H1 (cell line): Measurements from ENCODE around the gene SLC19A1. TPM values are rescaled to one million over a fixed set of nuclear protein-coding genes. Genes with fewer than 3 reads are reported as not detected.

Source experiments
- CTCF ChIA-PET: fragments of 300-600 bp; sonication (Branson Sonifier 250); formaldehyde crosslinking; loops from one replicate; lab custom pipeline; 2021; ENCODE audit not compliant: partially characterized antibody; lab: Charles Lee
- POLR2A ChIA-PET: fragments of 300-600 bp; sonication (Branson Sonifier 250); formaldehyde crosslinking; loops from one replicate; lab custom pipeline; 2021; ENCODE audit warnings: inconsistent platforms; ENCODE audit not compliant: partially characterized antibody; lab: Charles Lee
- DNase-seq, 2 experiments: peaks; one replicate each; pipeline versions ENCODE4 v3.0.0 to v3.0.0-alpha.2; 2010 to 2022; ENCODE audit warnings: low spot score in 2 of 2, low read depth in 1 of 2, mixed read lengths in 1 of 2
- FAIRE-seq: peaks from 2 replicates; lab custom pipeline; 2011; peaks lifted over from hg19 to GRCh38; lab: Jason Lieb, UNC
- H2AFZ ChIP-seq: 2 replicates; pipeline ENCODE4 v1.8.1; 2012; ENCODE audit warnings: low read length, inconsistent platforms
- H2AK5ac ChIP-seq: 2 replicates; pipeline ENCODE4 v1.6.1; 2013; ENCODE audit warnings: low read depth, low read length
- H2BK120ac ChIP-seq: replicated peaks from 2 replicates; pipeline ENCODE3; 2013; ENCODE audit warnings: low read depth, low read length, inconsistent platforms
- H2BK12ac ChIP-seq: 2 replicates; pipeline ENCODE4 v1.6.1; 2013; ENCODE audit warnings: low read depth, low read length
- H2BK15ac ChIP-seq: 2 replicates; pipeline ENCODE4 v1.6.1; 2013; ENCODE audit warnings: low read length
- H2BK20ac ChIP-seq: 2 replicates; pipeline ENCODE4 v1.6.1; 2013; ENCODE audit warnings: low read length
- H2BK5ac ChIP-seq: 2 replicates; pipeline ENCODE4 v1.6.1; 2013; ENCODE audit warnings: low read depth, low read length
- H3K14ac ChIP-seq: 2 replicates; pipeline ENCODE4 v1.6.1; 2013; ENCODE audit warnings: inconsistent platforms; ENCODE audit not compliant: insufficient read length
- H3K18ac ChIP-seq: 2 replicates; pipeline ENCODE4 v1.6.1; 2013; ENCODE audit warnings: low read length; ENCODE audit errors: extremely low read depth
- H3K23ac ChIP-seq: 2 replicates; pipeline ENCODE4 v1.6.1; 2013; ENCODE audit warnings: inconsistent platforms; ENCODE audit not compliant: insufficient read length
- H3K23me2 ChIP-seq: 2 replicates; pipeline ENCODE4 v1.6.1; 2013; ENCODE audit warnings: low read depth, low read length
- H3K27ac ChIP-seq: 2 replicates; pipeline ENCODE4 v1.6.1; 2011; ENCODE audit warnings: low read depth, low read length, inconsistent platforms
- H3K27me3 ChIP-seq, 4 experiments: replicated peaks in 1 of 4; 1 replicate in 1 of 4; 2 replicates in 3 of 4; pipeline versions ENCODE4 v1.6.1 to v1.8.1; 2011 to 2013; ENCODE audit warnings: low read length in 3 of 4, mild to moderate bottlenecking in 3 of 4, inconsistent platforms in 2 of 4, mixed read lengths in 2 of 4, moderate library complexity in 1 of 4; ENCODE audit not compliant: control insufficient read depth in 3 of 4, insufficient read depth in 3 of 4; ENCODE audit errors: extremely low read depth in 1 of 4
- H3K36me3 ChIP-seq, 4 experiments: 2 replicates each; pipeline versions ENCODE4 v1.6.1 to v1.8.1; 2011 to 2013; ENCODE audit warnings: mild to moderate bottlenecking in 4 of 4, low read length in 3 of 4, moderate library complexity in 2 of 4, control low read depth in 1 of 4, inconsistent platforms in 1 of 4; ENCODE audit not compliant: insufficient read depth in 4 of 4, control insufficient read depth in 2 of 4
- H3K4ac ChIP-seq: replicated peaks from 2 replicates; pipeline ENCODE3; 2013; ENCODE audit warnings: low read length, low read depth, mixed read lengths, inconsistent platforms; ENCODE audit not compliant: insufficient read length
- H3K4me1 ChIP-seq, 4 experiments: replicated peaks in 1 of 4; 1 replicate in 1 of 4; 2 replicates in 3 of 4; pipeline versions ENCODE4 v1.6.1 to v1.8.1; 2011 to 2013; ENCODE audit warnings: low read length in 3 of 4, inconsistent platforms in 2 of 4, mixed read lengths in 1 of 4; ENCODE audit not compliant: insufficient read depth in 4 of 4, control insufficient read depth in 3 of 4
- H3K4me2 ChIP-seq, 2 experiments: 2 replicates each; pipeline versions ENCODE4 v1.6.1 to v1.8.1; 2011 to 2013; ENCODE audit warnings: low read depth in 2 of 2, low read length in 2 of 2, control low read depth in 1 of 2, inconsistent platforms in 1 of 2, mild to moderate bottlenecking in 1 of 2; ENCODE audit not compliant: insufficient read depth in 1 of 2
- H3K4me3 ChIP-seq, 4 experiments: fragments of 200-600, 300-600 bp in 1 of 4; sonication (generic), shearing (Covaris generic), sonication (Bioruptor Twin) in 1 of 4; 2 replicates each; pipeline versions ENCODE4 v1.5.1 to v1.8.1; 2011 to 2016; ENCODE audit warnings: low read length in 4 of 4, low read depth in 3 of 4, control low read depth in 2 of 4, inconsistent platforms in 2 of 4, mild to moderate bottlenecking in 2 of 4, mixed read lengths in 1 of 4, moderate library complexity in 1 of 4; ENCODE audit not compliant: insufficient read depth in 2 of 4; ENCODE audit errors: extremely low read depth in 1 of 4
- H3K56ac ChIP-seq: replicated peaks from 2 replicates; pipeline ENCODE3; 2013; ENCODE audit warnings: low read depth, mild to moderate bottlenecking, mixed read lengths, low read length, inconsistent platforms; ENCODE audit not compliant: insufficient read length
- H3K79me1 ChIP-seq: 2 replicates; pipeline ENCODE4 v1.6.1; 2013; ENCODE audit warnings: low read depth, low read length, control low read depth
- H3K79me2 ChIP-seq, 2 experiments: 2 replicates each; pipeline versions ENCODE4 v1.6.1 to v1.8.1; 2012 to 2013; ENCODE audit warnings: low read length in 2 of 2, mild to moderate bottlenecking in 2 of 2, inconsistent platforms in 1 of 2; ENCODE audit not compliant: insufficient read depth in 2 of 2, control insufficient read depth in 1 of 2
- H3K9ac ChIP-seq, 4 experiments: replicated peaks in 1 of 4; 1 replicate in 1 of 4; 2 replicates in 3 of 4; pipeline versions ENCODE4 v1.6.1 to v1.8.1; 2011 to 2013; ENCODE audit warnings: low read depth in 3 of 4, low read length in 3 of 4, control low read depth in 2 of 4, mild to moderate bottlenecking in 2 of 4, moderate library complexity in 2 of 4, inconsistent platforms in 1 of 4; ENCODE audit errors: extremely low read depth in 1 of 4
- H3K9me3 ChIP-seq, 2 experiments: 2 replicates each; pipeline versions ENCODE4 v1.6.1 to v1.8.1; 2012 to 2013; ENCODE audit warnings: mild to moderate bottlenecking in 2 of 2, moderate library complexity in 2 of 2, control low read depth in 1 of 2, inconsistent platforms in 1 of 2, low read depth in 1 of 2, low read length in 1 of 2, mixed read lengths in 1 of 2; ENCODE audit not compliant: insufficient read depth in 2 of 2
- H4K20me1 ChIP-seq, 2 experiments: replicated peaks in 1 of 2; 2 replicates each; pipeline versions ENCODE3 to v1.8.1; 2011 to 2013; ENCODE audit warnings: inconsistent platforms in 2 of 2, low read length in 2 of 2, mild to moderate bottlenecking in 1 of 2; ENCODE audit not compliant: insufficient read depth in 2 of 2, control insufficient read depth in 1 of 2
- H4K5ac ChIP-seq: 2 replicates; pipeline ENCODE4 v1.6.1; 2013; ENCODE audit warnings: low read length, low read depth, mixed read lengths, inconsistent platforms; ENCODE audit not compliant: insufficient read length
- H4K8ac ChIP-seq: 2 replicates; pipeline ENCODE4 v1.8.0; 2013; ENCODE audit warnings: mild to moderate bottlenecking, moderate library complexity, low read length, inconsistent platforms; ENCODE audit not compliant: insufficient read depth; ENCODE audit errors: extremely low read depth
- H4K91ac ChIP-seq: replicated peaks from 2 replicates; pipeline ENCODE3; 2013; ENCODE audit warnings: low read length, mixed read lengths, inconsistent platforms; ENCODE audit not compliant: insufficient read length
- CHD1 ChIP-seq: IDR thresholded peaks from 2 replicates; pipeline ENCODE4 v1.6.1; 2012; ENCODE audit warnings: low read depth, low read length, improper control_type of control experiment
- CTCF ChIP-seq, 3 experiments: IDR thresholded peaks; 1 replicate in 2 of 3; 2 replicates in 1 of 3; pipeline versions ENCODE4 v1.5.1 to v1.6.1; 2011; ENCODE audit warnings: low read length in 3 of 3, mild to moderate bottlenecking in 3 of 3, inconsistent platforms in 2 of 3, low read depth in 1 of 3, moderate library complexity in 1 of 3; ENCODE audit not compliant: insufficient read depth in 1 of 3; ENCODE audit errors: control extremely low read depth in 1 of 3
- RAD21 ChIP-seq, 2 experiments: IDR thresholded peaks in 1 of 2; conservative IDR thresholded peaks in 1 of 2; 2 replicates each; pipeline ENCODE4 v1.6.1; 2011; ENCODE audit warnings: low read depth in 2 of 2, low read length in 2 of 2, improper control_type of control experiment in 1 of 2, inconsistent platforms in 1 of 2, mild to moderate bottlenecking in 1 of 2, moderate library complexity in 1 of 2
- TBP ChIP-seq: IDR thresholded peaks from 2 replicates; pipeline ENCODE4 v1.6.1; 2011; ENCODE audit warnings: low read depth, low read length, improper control_type of control experiment
- WGBS, 2 experiments: shearing (Covaris generic) in 1 of 2; methylation state at CpG; one replicate each; pipeline versions ENCODE4 v1.1.6 to v1.1.7; 2013 to 2015; ENCODE audit warnings: low lambda C conversion rate in 2 of 2, mixed read lengths in 2 of 2, inconsistent platforms in 1 of 2, low coverage in 1 of 2, missing lambda C conversion rate in 1 of 2; ENCODE audit not compliant: insufficient replicate concordance in 2 of 2, insufficient coverage in 1 of 2, insufficient read length in 1 of 2; ENCODE audit errors: extremely low coverage in 1 of 2, missing lambda C conversion rate in 1 of 2; 5-methylcytosine and 5-hydroxymethylcytosine counted together
- polyA plus RNA-seq, 7 experiments: library from polyadenylated mRNA; depleted of rRNA in 3 of 7; stranded (reverse) in 5 of 7; unstranded in 2 of 7; fragments of >200 nt in 5 of 7; fragments of 200-250 nt in 2 of 7; gene quantifications; 1 replicate in 5 of 7; 2 replicates in 1 of 7; 4 replicates in 1 of 7; pipeline versions ENCODE4 v1.2.1 to v1.2.3, GENCODE V29; 2011 to 2013; ENCODE audit warnings: missing spikeins in 2 of 7, mixed read lengths in 2 of 7
- total RNA-seq: library from RNA; stranded (reverse); fragmentation: NEBNext Ultra II Directional; extraction: Animal tissue kit (Norgen Biotek cat#: 25700); gene quantifications from 2 replicates; pipeline ENCODE4 v1.2.1, GENCODE V29; 2021

Gene SLC19A1
- total and polyA plus RNA-seq, 2 of the 8 experiments (the other 6 are each of a cell fraction or from before 2014, with no cell fraction given): 31.6 to 43.8 TPM

DNA sequence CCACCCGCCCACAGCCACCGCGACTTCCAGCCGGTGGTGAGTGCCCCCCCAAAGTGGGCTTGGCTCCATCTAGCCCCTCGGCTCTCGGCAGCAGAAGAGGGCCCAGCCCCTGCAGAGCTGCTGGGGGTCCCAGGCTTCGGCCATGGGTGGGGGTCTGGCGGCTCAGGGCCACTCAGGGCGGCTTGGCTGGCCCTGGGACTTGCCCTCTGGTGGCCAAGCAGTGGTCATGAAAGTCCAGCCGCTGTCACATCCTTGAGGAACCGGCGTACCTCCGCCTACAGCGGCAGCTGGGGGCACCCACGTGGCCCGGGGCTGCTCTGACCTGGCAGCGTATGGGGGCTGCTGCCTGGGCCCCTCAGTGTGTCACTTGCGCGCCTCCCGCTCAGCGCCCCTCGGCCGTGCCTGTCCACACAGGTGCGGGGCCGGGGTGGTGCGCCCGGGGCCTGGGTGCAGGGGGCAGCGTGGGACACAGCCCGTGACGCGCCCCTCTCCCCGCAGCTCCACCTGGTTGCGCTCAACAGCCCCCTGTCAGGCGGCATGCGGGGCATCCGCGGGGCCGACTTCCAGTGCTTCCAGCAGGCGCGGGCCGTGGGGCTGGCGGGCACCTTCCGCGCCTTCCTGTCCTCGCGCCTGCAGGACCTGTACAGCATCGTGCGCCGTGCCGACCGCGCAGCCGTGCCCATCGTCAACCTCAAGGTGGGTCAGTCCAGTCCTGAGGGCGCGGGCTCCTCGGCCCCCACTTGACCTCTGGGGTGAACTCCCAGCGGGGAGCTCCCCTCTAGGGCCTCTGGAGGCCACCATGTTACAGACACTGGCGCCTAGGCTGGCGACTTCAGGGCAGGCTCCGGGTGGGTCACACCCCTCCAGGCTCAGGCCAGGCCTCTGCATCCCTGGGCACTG is 32.4 kb downstream of the SLC19A1 start:
- Histone ChIP-seq H2BK120ac (no peak overlapping the region), H3K4me2 (no peak overlapping the region), H4K5ac (no peak overlapping the region), H2BK15ac (no peak overlapping the region), H3K4ac (no peak overlapping the region), H3K23ac (no peak overlapping the region), H3K18ac (no peak overlapping the region), H4K91ac (no peak overlapping the region), H3K9ac (no peak overlapping the region), H2BK20ac (no peak overlapping the region), H3K14ac (no peak overlapping the region), H3K56ac (no peak overlapping the region), H3K36me3 (peaks cover 0 to 44% (median 8%) of the 10 kb centered on the region in 4 experiments; a peak in 5 of 8 replicates), H3K27me3 (no peaks in the 10 kb centered on the region), H4K8ac (no peak overlapping the region), H3K4me1 (no peaks in the 10 kb centered on the region; a peak in 1 of 7 replicates)
- WGBS, 2 experiments: 90% methylated on average over 40 of the region's 61 CpGs; no CpG with 5 or more reads in 1 of the 2 experiments
- POLR2A ChIA-PET: interaction anchor here (0.6 to 2.6 kb wide), 4 partner anchors 15 to 715 kb away, joined by 3 to 8 read pairs (median 4); no protein-coding TSS in a partner anchor
- TF ChIP-seq CTCF (IDR thresholded peaks at IDR 0.05; ENCODE audit: control extremely low read depth in 1 of 3, insufficient read depth in 1 of 3, low read depth in 1 of 3, low read length in 3 of 3): peak in 2 of 3 experiments; percentile 28 to 30; a peak in 2 of 4 replicates
- 0 out of 4 replicates have a peak, but pooled peaks of 1 of the 2 experiments have one; percentile 13 for TF ChIP-seq RAD21 (IDR thresholded peaks at IDR 0.05 in 1 of 2, conservative IDR thresholded peaks at IDR 0.05 in 1 of 2; ENCODE audit: low read depth in 2 of 2, low read length in 2 of 2)
- TF ChIP-seq CHD1: no peak
- no peak for TF ChIP-seq TBP
- TF ChIP-seq, all 59 proteins: peak for 2
- peaks cover 8 to 31% of the 10 kb centered on the region in 2 experiments for H4K20me1 ChIP-seq
- H3K9me3 ChIP-seq: no peaks in the 10 kb centered on the region
- no peak overlapping the region for H3K4me3 ChIP-seq
- H2BK12ac ChIP-seq: no peak overlapping the region
- FAIRE-seq (no peak), DNase-seq (no peak)
- no peaks in the 10 kb centered on the region for H3K79me1 ChIP-seq
- no peak overlapping the region for H2AK5ac ChIP-seq
- peaks cover 6% of the 10 kb centered on the region; the same call in 1 of the 2 replicates for H3K23me2 ChIP-seq
- H3K79me2 ChIP-seq: no peaks in the 10 kb centered on the region
- no peak overlapping the region for H2AFZ ChIP-seq
- CTCF ChIA-PET: interaction anchor here (1.1 to 1.4 kb wide), 2 partner anchors 14 to 217 kb away, joined by 3 to 5 read pairs; no protein-coding TSS in a partner anchor
- H2BK5ac ChIP-seq: no peak overlapping the region
- no peak overlapping the region for H3K27ac ChIP-seq
